ENCODE data around the gene DENND4C.
A peak's percentile ranks its signal among the peaks of the same experiment; 100 is the strongest.
"Not testable (repeated sequence)": the region's sequence is repeated elsewhere in the genome, so short reads cannot be mapped to it uniquely, and the experiment has no call there.

Gene DENND4C

GRCh38 chr9:19404283-19405075 is 174.0 kb downstream of the DENND4C start:
- no peaks in the 10 kb centered on the region for H3K27me3 ChIP-seq (ENCODE audit: low read depth)
- H3K4me3 ChIP-seq: no peak overlapping the region
- H3K36me3 ChIP-seq (replicated peaks): no peaks in the 10 kb centered on the region
- DNase-seq (ENCODE audit: low spot score in 2 of 2): no peak
- H3K9me3 ChIP-seq: peaks cover 3% of the 10 kb centered on the region; the same call in 1 of the 2 replicates
- H3K4me1 ChIP-seq: no peaks in the 10 kb centered on the region
- in situ Hi-C loops (cut with MboI; ENCODE audit: low sequenced_read_pairs): no loop called here

GRCh38 chr9:19405771-19406170 is 175.3 kb downstream of the DENND4C start:
- DNase-seq (ENCODE audit: low spot score in 2 of 2): no peak
- H3K9me3 ChIP-seq: peaks cover 3% of the 10 kb centered on the region; the same call in 1 of the 2 replicates
- no peaks in the 10 kb centered on the region for H3K27me3 ChIP-seq (ENCODE audit: low read depth)

GRCh38 chr9:19408316-19408692 is 177.8 kb downstream of the DENND4C start:
- H3K4me3 ChIP-seq: peak overlapping the region; percentile 57
- in situ Hi-C loops (cut with MboI; ENCODE audit: low sequenced_read_pairs): no loop called here
- H3K9me3 ChIP-seq: peaks cover 3% of the 10 kb centered on the region; the same call in 1 of the 2 replicates
- H3K27me3 ChIP-seq (ENCODE audit: low read depth): no peaks in the 10 kb centered on the region
- no peaks in the 10 kb centered on the region; the same call in 1 of the 2 replicates for H3K4me1 ChIP-seq
- H3K36me3 ChIP-seq (replicated peaks): no peaks in the 10 kb centered on the region
- DNase-seq (ENCODE audit: low spot score in 2 of 2): peak in 1 of 2 experiments; percentile 12

More at GRCh38 chr9:19405771-19406170, 175.3 kb downstream of the DENND4C start:
- Histone ChIP-seq H3K36me3 (replicated peaks) (no peaks in the 10 kb centered on the region), H3K4me3 (no peak overlapping the region), H3K4me1 (no peaks in the 10 kb centered on the region; the same call in 1 of the 2 replicates)
- in situ Hi-C loops (cut with MboI; ENCODE audit: low sequenced_read_pairs): no loop called here

GRCh38 chr9:19408693-19409400 is 178.4 kb downstream of the DENND4C start, which contains the start of gene ACER2:
Gene ACER2 (plus strand): TSS chr9:19409009. CDS start chr9:19409085, 76 bp downstream.
- peak; percentile 82 to 96 for DNase-seq (ENCODE audit: low spot score in 2 of 2)
- Histone ChIP-seq H3K4me3 (peak within 1 kb of the TSS; percentile 57), H3K9me3 (no peaks in the 10 kb centered on the region; the same call in 1 of the 2 replicates), H3K27me3 (ENCODE audit: low read depth) (no peaks in the 10 kb centered on the region), H3K4me1 (no peaks in the 10 kb centered on the region; the same call in 1 of the 2 replicates), H3K36me3 (replicated peaks) (no peaks in the 10 kb centered on the region)
- in situ Hi-C loops (cut with MboI; ENCODE audit: low sequenced_read_pairs): no loop called here

GRCh38 chr9:19409401-19410194 is 179.1 kb downstream of the DENND4C start:
- H3K4me1 ChIP-seq: no peaks in the 10 kb centered on the region; the same call in 1 of the 2 replicates
- DNase-seq (ENCODE audit: low spot score in 2 of 2): peak; percentile 47 to 72
- H3K9me3 ChIP-seq: no peaks in the 10 kb centered on the region
- H3K36me3 ChIP-seq (replicated peaks): no peaks in the 10 kb centered on the region
- in situ Hi-C loops (cut with MboI; ENCODE audit: low sequenced_read_pairs): no loop called here
- no peaks in the 10 kb centered on the region for H3K27me3 ChIP-seq (ENCODE audit: low read depth)
- H3K4me3 ChIP-seq: peak overlapping the region; percentile 57

GRCh38 chr9:19410195-19410503 is 179.7 kb downstream of the DENND4C start:
- in situ Hi-C loops (cut with MboI; ENCODE audit: low sequenced_read_pairs): no loop called here
- no peaks in the 10 kb centered on the region for H3K36me3 ChIP-seq (replicated peaks)
- H3K27me3 ChIP-seq (ENCODE audit: low read depth): no peaks in the 10 kb centered on the region
- H3K9me3 ChIP-seq: no peaks in the 10 kb centered on the region
- no peak overlapping the region for H3K4me3 ChIP-seq
- DNase-seq (ENCODE audit: low spot score in 2 of 2): no peak
- no peaks in the 10 kb centered on the region; the same call in 1 of the 2 replicates for H3K4me1 ChIP-seq

- no peaks in the 10 kb centered on the region for H3K9me3 ChIP-seq
- no peaks in the 10 kb centered on the region for H3K36me3 ChIP-seq (replicated peaks)
- in situ Hi-C loops (cut with MboI; ENCODE audit: low sequenced_read_pairs): no loop called here
- H3K4me1 ChIP-seq: no peaks in the 10 kb centered on the region; the same call in 1 of the 2 replicates
- H3K27me3 ChIP-seq (ENCODE audit: low read depth): no peaks in the 10 kb centered on the region
- H3K4me3 ChIP-seq: no peak overlapping the region
- DNase-seq (ENCODE audit: low spot score in 2 of 2): no peak
These were observed 180.1 kb downstream of the DENND4C start for GRCh38 chr9:19410594-19410993.

- Histone ChIP-seq H3K36me3 (replicated peaks) (no peaks in the 10 kb centered on the region), H3K4me3 (no peak overlapping the region), H3K4me1 (no peaks in the 10 kb centered on the region; the same call in 1 of the 2 replicates), H3K27me3 (ENCODE audit: low read depth) (no peaks in the 10 kb centered on the region), H3K9me3 (no peaks in the 10 kb centered on the region)
- in situ Hi-C loops (cut with MboI; ENCODE audit: low sequenced_read_pairs): no loop called here
- DNase-seq (ENCODE audit: low spot score in 2 of 2): no peak
These were observed 180.8 kb downstream of the DENND4C start for GRCh38 chr9:19411316-19411715.

- H3K4me1 ChIP-seq; DNase-seq (ENCODE audit: low spot score in 2 of 2); H3K4me3 ChIP-seq; H3K36me3 ChIP-seq (replicated peaks); H3K27me3 ChIP-seq (ENCODE audit: low read depth); in situ Hi-C loops (cut with MboI; ENCODE audit: low sequenced_read_pairs); H3K9me3 ChIP-seq: not testable (repeated sequence)
These were observed 183.0 kb downstream of the DENND4C start for GRCh38 chr9:19413456-19413855.

- no peaks in the 10 kb centered on the region for H3K4me1 ChIP-seq
- in situ Hi-C loops (cut with MboI; ENCODE audit: low sequenced_read_pairs): no loop called here
- no peak overlapping the region for H3K4me3 ChIP-seq
- no peaks in the 10 kb centered on the region for H3K9me3 ChIP-seq
- H3K36me3 ChIP-seq (replicated peaks): no peaks in the 10 kb centered on the region
- H3K27me3 ChIP-seq (ENCODE audit: low read depth): no peaks in the 10 kb centered on the region
- no peak for DNase-seq (ENCODE audit: low spot score in 2 of 2)
These were observed 185.7 kb downstream of the DENND4C start for GRCh38 chr9:19416143-19416542.

- H3K27me3 ChIP-seq (ENCODE audit: low read depth): no peaks in the 10 kb centered on the region
- H3K4me3 ChIP-seq: no peak overlapping the region
- no peaks in the 10 kb centered on the region for H3K36me3 ChIP-seq (replicated peaks)
- no peaks in the 10 kb centered on the region; the same call in 1 of the 2 replicates for H3K4me1 ChIP-seq
- no peak for DNase-seq (ENCODE audit: low spot score in 2 of 2)
- in situ Hi-C loops (cut with MboI; ENCODE audit: low sequenced_read_pairs): no loop called here
- no peaks in the 10 kb centered on the region for H3K9me3 ChIP-seq
These were observed 190.4 kb downstream of the DENND4C start for GRCh38 chr9:19420877-19421276.

Measured in HAP-1 (cell line).